ENCODE results near the gene ZNF224. TPM values are rescaled to one million over a fixed set of nuclear protein-coding genes. Genes with fewer than 3 reads are reported as not detected.
A peak's percentile ranks its signal among the peaks of the same experiment; 100 is the strongest.

The ZNF224 gene
- total and polyA plus RNA-seq, 2 of the 13 experiments (the other 11 are each of a cell fraction or from before 2014, with no cell fraction given): 13.0 to 16.1 TPM

- TF ChIP-seq ZSCAN5A (CRISPR knock-in tag; IDR thresholded peaks at IDR 0.05; ENCODE audit: borderline replicate concordance) (no peak; the same call in 1 of the 2 replicates), GATA4 (IDR thresholded peaks at IDR 0.05; ENCODE audit: borderline replicate concordance, low read depth) (no peak), LRRFIP1 (CRISPR knock-in tag; conservative IDR thresholded peaks at IDR 0.05) (no peak), MZF1 (CRISPR knock-in tag; IDR thresholded peaks at IDR 0.05; ENCODE audit: borderline replicate concordance) (no peak), SMYD3 (CRISPR knock-in tag; IDR thresholded peaks at IDR 0.05) (no peak), SP4 (CRISPR knock-in tag; IDR thresholded peaks at IDR 0.05) (no peak), BCLAF1 (IDR thresholded peaks at IDR 0.05) (no peak), SOX6 (IDR thresholded peaks at IDR 0.05) (no peak), SOX6 (CRISPR knock-in tag; IDR thresholded peaks at IDR 0.05) (peak; percentile 59), TCF7L2 (IDR thresholded peaks at IDR 0.05; ENCODE audit: low read depth, low read length) (no peak), PRDM10 (CRISPR knock-in tag; IDR thresholded peaks at IDR 0.05; ENCODE audit: low read depth) (peak; percentile 66), ZNF263 (CRISPR knock-in tag; IDR thresholded peaks at IDR 0.05) (peak; percentile 22; the same call in 1 of the 2 replicates), TBL1XR1 (IDR thresholded peaks at IDR 0.05; ENCODE audit: borderline replicate concordance, low read length, partially characterized antibody) (no peak), PHF8 (CRISPR knock-in tag; IDR thresholded peaks at IDR 0.05) (peak; percentile 74), CBX5 (CRISPR knock-in tag; IDR thresholded peaks at IDR 0.05; ENCODE audit: borderline replicate concordance) (0 out of 2 replicates have a peak, but pooled peaks have one; percentile 48), ZNF530 (CRISPR knock-in tag; IDR thresholded peaks at IDR 0.05; ENCODE audit: low read depth) (no peak), ARID3A (IDR thresholded peaks at IDR 0.05; ENCODE audit: low read depth, low read length) (0 out of 2 replicates have a peak, but pooled peaks have one; percentile 10)
Measured at GRCh38 chr19:44071824-44072542, 22.2 kb upstream of the ZNF224 start, which contains the start of gene ZNF284 (continued).

Measured in HepG2 (cell line).